Renal cortical epithelial cell (primary cell): ENCODE data around the gene FGFBP3. TPM values are rescaled to one million over a fixed set of nuclear protein-coding genes. Genes with fewer than 3 reads are reported as not detected.

Experiments
- DNase-seq: peaks from one replicate; pipeline ENCODE4 v3.0.0-alpha.2; 2011; ENCODE audit warnings: low read depth
- total RNA-seq: library from RNA; depleted of rRNA; stranded (reverse); fragments of >200 nt; gene quantifications from 2 replicates; pipeline ENCODE4 v1.2.3, GENCODE V29; 2014

FGFBP3 gene, protein sequence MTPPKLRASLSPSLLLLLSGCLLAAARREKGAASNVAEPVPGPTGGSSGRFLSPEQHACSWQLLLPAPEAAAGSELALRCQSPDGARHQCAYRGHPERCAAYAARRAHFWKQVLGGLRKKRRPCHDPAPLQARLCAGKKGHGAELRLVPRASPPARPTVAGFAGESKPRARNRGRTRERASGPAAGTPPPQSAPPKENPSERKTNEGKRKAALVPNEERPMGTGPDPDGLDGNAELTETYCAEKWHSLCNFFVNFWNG
- total RNA-seq: 0.15 and 0.17 TPM in 2 replicates

DNA sequence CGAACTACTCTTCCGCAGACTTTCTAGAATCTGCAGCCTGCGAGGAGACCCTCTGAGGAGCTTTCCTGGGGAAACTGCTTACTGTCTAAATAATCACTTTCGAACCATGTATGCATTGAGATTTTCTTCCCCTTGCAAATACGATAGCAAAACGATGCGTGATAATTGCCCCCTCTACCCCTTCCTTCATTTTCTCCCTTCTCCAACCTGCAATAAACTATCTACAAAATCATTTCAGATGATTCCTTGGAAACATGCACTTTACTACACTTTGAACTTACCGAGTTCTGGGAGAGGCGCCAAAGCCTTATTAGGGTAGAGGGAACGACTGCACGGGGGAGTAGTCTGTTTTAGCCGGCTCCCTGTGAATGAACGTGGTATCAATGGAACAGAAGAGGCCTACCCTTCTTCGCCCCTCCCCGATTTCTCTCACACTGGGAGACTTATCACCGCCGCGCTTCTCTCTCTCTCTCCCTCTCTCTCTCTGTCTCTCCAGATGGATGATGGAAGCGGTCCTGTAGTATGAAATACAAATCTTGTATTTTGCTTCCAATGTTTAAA is at the start of gene FGFBP3:
Gene FGFBP3, minus strand, starts transcription at position 370 of the 561 bp plus-strand sequence. CDS start 517 bp downstream, outside the sequence.
- DNase-seq: peak; percentile 27

DNA sequence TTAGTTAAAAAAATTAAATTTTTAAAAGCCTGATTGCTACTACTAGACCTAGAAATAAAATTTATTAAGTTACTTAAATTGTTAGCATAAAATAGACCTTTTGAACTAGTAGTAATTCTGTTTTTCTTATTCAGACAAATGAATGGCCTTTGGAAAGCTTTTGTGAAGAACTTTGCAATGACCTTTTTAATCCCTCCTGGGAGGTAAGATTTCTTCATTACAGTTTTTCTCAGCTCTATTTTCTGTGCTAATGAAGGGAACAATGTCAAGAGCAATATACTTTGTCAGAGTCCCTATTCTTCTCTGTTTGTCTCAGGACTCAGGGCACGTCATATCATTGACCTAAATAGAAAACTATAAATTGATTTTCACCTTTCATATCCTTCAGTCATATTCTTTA is 47.8 kb upstream of the FGFBP3 start:
- no peak for DNase-seq

DNA sequence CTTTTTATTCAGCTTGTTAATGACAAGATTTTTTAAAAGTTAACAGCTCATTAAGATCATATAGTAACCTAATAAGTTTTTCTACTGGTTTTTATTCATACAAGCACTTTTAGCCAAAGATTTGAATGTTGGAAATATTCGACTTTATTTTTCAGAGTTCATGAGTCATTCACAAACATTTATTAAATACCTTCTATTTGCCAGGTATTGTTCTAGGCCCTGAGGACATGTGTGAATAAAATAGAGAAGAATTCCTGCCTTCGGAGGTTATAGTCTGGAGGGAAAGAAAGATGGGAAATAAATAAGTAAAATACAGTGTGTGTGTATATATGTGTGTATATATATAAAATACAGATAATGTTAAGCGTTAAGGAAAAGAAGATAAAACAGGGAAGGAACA is 45.8 kb upstream of the FGFBP3 start:
- DNase-seq: peak; percentile 52

DNA sequence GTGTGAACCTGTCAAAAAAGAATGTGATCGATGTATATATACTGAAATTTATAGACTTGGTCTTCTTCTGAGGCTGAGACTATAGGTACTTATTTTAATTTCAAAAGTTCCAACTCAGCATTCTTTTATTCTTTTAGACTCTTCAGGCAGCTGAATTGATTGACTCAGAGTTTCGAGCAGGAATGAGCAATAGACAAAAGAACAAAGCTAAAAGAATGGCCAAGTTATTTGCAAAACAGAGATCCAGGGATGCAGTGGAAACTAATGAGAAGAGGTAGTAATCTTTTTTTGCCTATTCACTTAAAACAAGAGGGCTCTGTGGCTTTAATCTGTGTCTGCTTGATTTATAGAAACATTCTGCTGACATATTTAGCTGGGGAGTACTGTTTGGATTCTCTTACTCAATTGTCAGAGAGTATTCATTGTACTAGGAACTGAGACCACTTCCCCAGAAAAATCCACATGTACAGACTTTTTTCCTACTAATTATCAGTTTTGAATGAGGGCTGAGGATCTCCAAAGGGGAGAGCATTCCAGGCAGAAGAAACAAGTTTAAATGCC is 44.4 kb upstream of the FGFBP3 start:
- DNase-seq: no peak

DNA sequence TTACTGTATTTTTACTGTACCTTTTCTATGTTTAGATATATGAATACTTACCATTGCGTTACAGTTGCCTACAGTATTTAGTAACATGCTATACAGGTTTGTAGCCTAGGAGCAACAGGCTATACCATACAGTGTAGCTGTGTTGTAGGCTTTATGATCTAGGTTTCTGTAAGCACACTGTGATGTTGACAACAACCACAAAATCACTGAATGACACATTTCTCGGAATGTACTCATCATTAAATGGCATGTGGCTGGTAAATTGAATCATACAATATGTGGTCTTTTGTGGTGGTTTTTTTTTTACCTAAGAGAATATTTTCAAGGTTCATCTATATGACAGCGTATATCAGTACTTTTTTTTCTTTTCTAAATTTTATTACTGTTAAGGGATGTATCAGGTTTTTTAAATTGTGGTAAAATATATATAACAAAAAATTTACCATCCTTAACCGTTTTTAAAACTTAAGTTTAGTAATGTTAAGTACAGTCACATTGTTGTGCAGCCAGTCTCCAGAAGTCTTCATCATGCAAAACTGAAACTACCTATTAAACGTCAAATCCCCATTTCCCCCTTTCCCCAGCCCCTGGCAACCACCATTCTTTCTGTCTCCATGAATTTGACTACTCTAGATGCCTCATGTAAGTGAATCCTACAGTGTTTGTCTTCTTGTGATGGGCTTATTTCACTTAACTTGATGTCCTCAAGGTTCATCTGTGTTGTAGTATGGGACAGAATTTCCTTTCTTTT is 35.8 kb upstream of the FGFBP3 start:
- DNase-seq: peak; percentile 24

DNA sequence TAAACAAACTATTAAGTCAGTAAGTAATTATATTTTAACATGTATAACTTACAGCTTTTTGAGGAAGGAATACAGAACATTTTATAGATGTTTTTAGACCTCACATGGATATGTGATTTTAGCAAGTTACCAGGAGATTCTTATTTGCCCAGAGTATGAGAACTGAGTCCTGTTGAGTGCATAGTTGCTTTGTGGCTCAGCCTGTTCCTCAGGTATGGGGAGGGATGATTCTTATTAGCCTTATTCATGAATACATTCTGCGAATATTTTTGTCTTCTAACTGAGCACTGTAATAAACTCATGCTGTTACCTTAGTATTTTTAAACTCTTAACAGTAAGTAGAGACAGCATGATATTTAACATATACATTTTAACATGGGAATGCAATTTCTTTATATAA is 32.1 kb upstream of the FGFBP3 start:
- no peak for DNase-seq

DNA sequence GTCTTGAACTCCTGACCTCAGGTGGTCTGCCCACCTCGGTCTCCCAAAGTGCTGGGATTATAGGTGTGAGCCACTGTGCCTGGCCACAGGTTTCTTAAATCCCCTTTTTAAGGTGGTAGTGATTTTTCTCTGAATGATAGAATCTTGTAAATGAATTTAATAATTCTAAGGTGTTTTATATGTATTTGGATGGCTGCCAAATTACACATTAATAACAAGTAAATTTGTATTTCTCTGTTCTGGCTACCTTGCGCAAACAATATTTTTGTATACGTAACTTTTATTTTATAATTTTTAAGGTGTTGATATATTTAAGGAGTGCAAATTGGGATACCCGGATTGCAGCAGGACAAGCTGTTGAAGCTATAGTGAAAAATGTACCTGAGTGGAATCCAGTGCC is 30.4 kb upstream of the FGFBP3 start:
- no peak for DNase-seq

DNA sequence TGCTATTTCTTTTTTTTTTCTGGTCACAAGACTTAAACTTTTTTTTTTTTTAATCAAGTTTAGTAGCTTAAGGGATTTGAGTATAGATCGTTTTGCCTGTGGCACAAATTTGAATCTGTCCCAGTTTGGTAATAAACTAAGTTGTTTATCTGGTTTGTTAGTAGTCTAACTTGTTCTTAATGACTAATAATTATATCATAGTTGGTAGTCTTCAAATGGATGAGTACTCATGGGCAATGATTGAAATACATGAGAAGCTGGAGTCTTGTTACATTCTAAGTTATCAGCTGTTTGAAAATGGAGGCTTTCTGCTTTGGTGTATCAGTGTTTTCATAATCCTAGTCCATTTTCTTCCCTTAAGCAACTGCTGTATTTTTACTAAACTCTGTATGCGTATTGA is 26.6 kb upstream of the FGFBP3 start:
- peak; percentile 21 for DNase-seq

DNA sequence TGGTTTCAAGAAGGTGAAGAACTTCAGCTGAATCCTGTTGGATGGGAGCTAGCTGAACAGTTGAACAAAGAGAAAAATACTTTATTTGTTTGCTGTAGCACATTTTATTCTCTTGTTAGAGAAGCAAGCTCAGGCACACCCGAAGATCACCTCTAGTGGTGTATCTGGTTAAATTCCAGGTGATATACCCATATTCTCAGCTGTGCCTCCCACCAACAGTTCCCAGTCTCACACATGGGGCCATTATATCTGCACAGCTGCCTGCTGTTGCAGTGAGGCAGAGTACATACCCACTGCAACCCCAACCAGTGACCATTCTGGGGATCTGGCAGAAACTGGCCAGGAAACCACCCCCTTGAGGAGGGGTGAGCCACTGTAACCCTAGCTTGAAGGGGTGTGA is 23.5 kb upstream of the FGFBP3 start:
- DNase-seq: no peak

DNA sequence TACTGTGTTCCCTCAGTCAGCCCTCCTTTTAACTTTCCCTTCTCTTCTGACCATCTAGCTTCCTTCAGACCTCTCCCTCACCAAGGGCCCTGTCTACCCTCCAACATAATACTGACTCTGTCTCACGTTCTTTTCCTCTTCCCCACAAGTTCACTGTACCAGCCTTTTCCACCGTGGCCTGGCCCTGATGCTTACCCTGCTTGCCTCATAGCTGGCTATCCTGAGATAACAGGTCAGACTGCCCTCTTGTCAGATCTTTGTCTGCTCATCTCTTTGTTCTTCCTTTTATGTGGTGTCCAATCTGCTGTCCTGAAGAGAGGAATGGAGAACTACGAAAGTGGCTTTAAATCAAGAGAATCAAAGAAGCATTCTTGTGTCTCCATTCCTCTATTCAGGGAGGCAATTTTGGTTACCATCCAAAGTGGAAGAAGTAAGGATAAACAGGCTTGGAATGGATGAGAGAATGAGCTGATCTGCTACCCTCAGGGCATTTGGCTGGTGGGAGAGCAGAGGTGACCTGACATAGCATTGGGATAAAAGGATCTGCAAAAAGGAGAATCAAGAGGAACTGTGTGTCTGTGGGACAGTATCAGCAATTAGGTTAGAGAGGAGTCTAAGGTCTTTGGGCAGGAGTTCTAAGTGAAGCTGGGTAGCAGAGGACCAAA is 22.4 kb upstream of the FGFBP3 start:
- no peak for DNase-seq

DNA sequence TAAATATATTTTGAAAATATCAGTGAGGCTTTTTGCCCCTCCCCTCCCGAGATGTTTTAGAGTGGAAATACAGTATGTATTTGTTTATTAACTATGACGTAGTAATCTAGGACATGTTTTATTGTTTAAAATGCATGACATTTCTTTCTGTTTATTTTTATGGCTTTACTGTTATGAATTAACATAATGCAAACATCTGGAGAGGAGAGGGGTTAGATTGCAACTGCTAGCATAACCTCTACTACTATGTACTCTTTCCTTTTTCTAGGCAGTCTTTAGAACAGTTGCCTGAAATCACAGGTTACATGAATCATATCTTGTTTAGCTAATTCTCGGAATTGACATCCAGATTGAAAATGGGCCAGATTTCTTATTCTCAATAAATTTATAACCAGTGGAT is 21.7 kb upstream of the FGFBP3 start:
- DNase-seq: no peak

DNA sequence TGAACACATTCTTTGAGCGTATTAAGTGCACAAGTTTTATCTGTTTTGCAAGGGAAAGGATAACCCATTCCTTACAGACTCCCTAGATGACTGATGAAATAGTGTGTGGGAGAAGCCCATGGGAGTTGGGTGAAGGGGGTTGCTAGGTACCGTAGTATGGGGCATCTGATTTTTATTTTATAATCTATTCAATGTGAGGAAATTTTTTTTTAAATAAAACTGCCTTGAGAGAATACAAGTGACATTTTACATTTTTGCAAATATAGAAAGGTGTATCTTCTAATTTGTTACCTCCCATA is 15.7 kb upstream of the FGFBP3 start:
- DNase-seq: no peak

DNA sequence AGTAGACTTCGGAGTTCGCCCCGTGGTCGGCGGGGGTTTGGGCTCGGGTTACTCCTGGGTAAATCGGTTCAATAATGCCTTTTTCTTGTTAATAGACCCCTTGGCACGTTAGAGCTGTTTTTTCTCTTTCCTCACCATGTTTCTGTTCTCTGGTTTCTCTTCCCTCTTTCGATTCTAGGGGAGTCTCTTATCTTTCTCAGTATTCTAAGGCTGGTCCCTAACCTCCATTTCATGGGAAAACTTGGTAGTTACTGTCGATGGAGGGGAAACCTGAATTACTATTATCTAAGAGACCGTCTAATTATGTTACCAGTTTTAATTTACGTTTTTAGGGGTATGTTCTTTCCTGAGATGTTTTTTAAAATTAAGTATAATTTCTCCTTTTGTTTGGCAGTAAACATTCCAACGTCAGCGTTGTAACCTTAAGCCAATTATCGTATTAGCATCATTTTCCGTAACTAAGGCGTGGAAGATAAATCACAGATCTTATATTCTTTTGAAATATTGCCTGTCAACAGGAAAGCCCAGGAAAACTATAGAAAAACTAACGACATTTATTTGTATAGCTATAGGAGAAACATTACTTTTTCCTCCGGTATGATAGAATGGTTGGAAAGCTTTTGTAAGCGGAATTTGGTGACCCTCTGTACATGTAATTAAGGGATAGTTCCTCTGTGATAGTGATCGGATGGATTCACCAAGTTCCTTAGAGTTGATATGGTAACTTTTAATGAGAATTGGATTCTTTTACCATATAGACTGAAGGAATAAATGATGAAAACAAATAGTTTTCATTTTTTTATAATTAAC is 15.1 kb upstream of the FGFBP3 start:
- no peak for DNase-seq

DNA sequence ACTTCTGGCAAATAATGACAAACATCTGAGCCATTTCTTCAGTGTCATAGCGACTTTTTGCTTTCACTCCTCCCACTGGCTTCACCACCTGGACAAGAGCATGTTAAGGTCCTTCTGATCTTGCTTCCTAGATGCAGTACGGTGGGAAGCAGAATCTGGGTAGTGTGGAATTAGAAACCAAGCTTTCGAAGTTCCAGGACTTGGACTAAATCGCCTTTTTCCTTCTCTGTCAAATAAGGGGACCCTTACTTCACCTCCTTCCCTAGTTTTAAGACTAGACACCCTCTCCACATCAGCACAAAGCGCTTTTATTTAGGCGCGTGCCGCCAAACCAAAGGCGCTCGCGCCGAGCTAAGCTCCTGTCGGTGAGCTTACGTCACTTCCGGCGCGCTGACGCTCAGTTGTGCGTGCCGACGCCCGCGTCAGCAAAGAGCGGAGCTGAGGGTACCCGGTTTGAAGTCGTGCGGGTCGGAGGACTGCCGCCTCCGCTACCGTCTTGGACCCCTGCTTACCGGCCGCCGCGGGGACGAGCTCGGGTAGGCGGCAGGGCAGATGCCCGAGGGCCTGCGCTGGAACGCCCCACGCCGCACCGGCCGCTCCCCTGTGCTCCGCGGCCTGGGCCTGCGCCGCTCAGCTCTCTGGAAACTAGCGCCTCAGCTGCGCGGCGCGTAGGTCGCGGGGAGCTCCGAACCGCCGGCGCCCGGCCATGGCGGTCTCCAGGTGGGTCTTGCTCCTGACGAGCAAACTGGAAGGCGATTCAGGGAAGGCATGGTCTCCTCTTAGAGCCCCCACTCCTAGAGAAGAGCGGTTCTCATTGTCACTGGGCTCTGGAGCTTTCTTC is 14.3 kb upstream of the FGFBP3 start, which contains the start of gene BTAF1:
Gene BTAF1, plus strand, starts transcription at position 400 of the 841 bp plus-strand sequence. Its CDS starts 307 bp downstream, at position 707.
- DNase-seq: peak; percentile 80

DNA sequence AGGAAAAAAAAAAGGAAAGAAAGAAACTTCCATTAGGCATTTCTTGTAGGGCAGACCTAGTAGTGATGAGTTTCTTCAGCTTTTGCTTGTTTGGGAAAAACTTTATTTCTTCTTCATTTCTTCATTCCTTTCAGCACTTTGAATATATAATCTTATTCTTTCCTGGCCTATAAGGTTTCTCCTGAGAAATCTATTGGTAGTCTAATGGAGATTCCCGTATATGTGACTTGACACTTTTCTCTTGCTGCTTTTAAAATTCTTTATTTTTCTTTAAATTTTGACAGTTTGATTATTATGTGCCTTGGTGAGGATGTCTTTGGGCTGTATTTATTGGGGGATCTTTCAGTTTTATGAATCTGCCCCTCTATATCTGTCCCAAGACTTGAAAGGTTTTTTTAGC is 10.4 kb upstream of the FGFBP3 start:
- DNase-seq: no peak

DNA sequence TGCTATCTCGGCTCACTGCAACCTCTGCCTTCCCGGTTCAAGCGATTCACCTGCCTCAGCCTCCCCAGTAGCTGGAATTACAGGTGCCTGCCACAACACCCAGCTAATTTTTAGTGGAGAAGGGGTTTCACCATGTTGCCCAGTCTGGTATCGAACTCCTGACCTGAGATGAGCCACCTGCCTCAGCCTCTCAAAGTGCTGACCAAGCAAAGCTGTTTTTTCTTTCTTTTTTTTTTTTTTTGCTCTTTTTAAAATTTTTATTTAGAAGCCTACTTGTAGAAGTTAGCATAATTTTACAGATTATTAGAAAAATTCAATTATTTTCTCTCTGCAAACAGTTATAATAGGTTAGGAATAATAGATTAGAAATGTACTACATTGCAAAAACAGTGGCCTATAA is 1.2 kb upstream of the FGFBP3 start:
- no peak for DNase-seq

DNA sequence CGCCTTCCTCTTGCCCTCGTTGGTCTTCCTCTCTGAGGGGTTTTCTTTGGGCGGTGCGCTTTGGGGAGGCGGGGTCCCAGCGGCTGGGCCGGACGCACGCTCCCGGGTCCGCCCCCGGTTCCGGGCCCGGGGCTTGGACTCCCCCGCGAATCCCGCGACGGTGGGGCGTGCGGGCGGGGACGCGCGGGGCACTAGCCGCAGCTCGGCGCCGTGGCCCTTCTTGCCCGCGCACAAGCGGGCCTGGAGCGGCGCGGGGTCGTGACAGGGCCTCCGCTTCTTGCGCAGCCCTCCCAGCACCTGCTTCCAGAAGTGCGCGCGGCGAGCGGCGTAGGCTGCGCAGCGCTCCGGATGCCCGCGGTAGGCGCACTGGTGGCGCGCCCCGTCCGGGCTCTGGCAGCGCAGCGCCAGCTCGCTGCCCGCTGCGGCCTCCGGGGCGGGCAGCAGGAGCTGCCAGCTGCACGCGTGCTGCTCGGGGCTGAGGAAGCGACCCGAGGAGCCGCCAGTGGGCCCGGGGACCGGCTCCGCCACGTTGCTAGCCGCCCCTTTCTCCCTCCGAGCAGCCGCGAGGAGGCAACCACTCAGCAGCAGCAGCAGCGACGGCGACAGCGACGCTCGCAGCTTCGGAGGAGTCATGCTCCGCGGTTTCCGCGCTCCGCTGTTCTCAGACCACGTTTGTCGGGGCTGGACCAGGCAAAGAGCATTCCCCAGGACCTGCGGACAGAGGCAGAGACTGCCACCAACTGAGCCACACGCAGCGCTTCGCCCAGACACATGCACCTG is 759 bp downstream of the FGFBP3 start:
- DNase-seq: peak; percentile 46

DNA sequence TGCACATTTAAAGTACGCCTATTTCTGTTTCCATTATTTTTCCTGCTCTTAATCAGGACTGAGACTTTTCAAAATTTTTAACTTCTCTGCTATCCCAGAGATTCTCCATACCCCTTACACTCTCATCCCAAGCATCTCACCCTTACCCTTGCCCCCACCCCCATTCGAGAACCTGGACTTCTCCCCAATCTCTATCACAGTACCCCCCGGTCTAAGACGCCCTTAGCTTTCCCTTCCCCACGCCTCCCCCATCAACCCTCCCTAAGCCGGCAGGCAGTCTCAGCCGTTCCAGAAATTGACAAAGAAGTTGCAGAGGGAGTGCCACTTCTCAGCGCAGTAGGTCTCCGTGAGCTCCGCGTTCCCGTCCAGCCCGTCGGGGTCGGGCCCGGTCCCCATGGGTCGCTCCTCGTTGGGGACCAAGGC is 1.4 kb downstream of the FGFBP3 start:
- DNase-seq: no peak

DNA sequence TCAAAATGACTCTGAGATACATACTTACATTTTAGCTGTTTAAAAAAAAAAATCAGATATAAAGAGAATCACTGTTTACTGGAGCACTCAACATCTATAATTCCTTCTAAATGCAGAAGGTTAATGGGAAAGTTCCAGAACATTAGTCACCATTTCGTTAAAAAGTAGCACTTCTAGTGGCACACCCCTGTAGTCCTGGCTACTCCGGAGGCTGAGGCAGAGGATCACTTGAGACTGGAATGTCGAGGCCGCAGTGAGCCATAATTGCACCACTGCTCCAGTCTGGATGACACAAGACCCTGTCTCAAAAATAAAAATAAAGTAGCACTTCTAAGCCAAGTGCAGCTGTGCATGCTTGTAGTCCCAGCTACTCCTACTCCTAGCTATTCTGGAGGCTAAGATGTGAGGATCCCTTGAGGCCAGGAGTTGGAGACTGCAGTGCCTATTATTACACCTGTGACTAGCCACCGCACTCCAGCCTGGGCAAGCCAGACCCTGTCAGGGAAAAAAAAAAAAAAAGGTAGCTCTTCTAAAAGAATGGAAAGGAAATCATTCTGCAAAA is 2.2 kb downstream of the FGFBP3 start:
- peak; percentile 25 for DNase-seq
